ENCODE results near the gene SLC25A10.

- TF ChIP-seq MAX (IDR thresholded peaks at IDR 0.05; ENCODE audit: low read depth, low read length) (no peak), EGR1 (IDR thresholded peaks at IDR 0.05; ENCODE audit: borderline replicate concordance in 1 of 2, low read depth in 2 of 2, low read length in 2 of 2) (no peak), SP1 (IDR thresholded peaks at IDR 0.05; ENCODE audit: low read depth, low read length) (no peak), HCFC1 (IDR thresholded peaks at IDR 0.05; ENCODE audit: low read length) (no peak), TAF1 (IDR thresholded peaks at IDR 0.05; ENCODE audit: borderline replicate concordance, low read depth, low read length) (no peak), IRF5 (IDR thresholded peaks at IDR 0.05; ENCODE audit: borderline replicate concordance) (no peak), TCF3 (IDR thresholded peaks at IDR 0.05; ENCODE audit: borderline replicate concordance, insufficient read depth, low read depth, low read length) (no peak), EZH2 (IDR thresholded peaks at IDR 0.05; ENCODE audit: borderline replicate concordance, control insufficient read depth, low read depth, low read length) (no peak), KAT2A (conservative IDR thresholded peaks at IDR 0.05; ENCODE audit: control insufficient read depth, low read depth, low read length) (no peak)
These were observed 10.6 kb upstream of the SLC25A10 start for GRCh38 chr17:81701288-81702071.

Measured in GM12878 (cell line).